GM19043 (cell line): ENCODE results near the gene SHH.

Experiments
- ATAC-seq: cut with Tn5 transposase; IDR thresholded peaks from one replicate; pipeline ENCODE4 v1.9.1; 2021; ENCODE audit warnings: low read depth; ENCODE audit not compliant: unreplicated experiment

SHH gene

GRCh38 chr7:155811895-155812761, at the start of gene SHH:
TSS of gene SHH (minus strand) at chr7:155812463. CDS start at chr7:155812122, 341 bp downstream.
- ATAC-seq, result no peak

DNA sequence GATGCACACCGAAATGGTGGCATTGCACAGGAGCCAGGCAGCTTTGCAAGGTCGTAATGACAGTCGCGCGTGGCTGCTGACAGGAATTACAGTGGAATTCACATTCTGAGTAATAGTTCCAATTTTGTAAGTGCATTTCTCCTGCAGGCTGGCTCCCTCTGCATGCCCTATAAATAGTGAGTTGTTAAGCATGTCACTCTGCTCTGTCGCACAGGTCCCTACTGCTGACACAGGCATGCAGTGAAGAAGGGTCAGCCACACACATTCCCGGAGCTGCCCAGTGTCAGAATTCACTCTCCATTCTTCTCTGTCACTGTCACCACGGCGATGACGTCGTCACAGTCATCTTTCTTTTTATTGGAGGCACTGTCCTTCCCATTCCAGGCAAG, 49.2 kb upstream of the SHH start:
- ATAC-seq, result no peak

- ATAC-seq, result no peak
These were observed 48.7 kb upstream of the SHH start for GRCh38 chr7:155860840-155861479.

GRCh38 chr7:155860461-155860839, 48.2 kb upstream of the SHH start:
- ATAC-seq, result no peak

GRCh38 chr7:155858521-155859061, 46.3 kb upstream of the SHH start:
- no peak for ATAC-seq

DNA sequence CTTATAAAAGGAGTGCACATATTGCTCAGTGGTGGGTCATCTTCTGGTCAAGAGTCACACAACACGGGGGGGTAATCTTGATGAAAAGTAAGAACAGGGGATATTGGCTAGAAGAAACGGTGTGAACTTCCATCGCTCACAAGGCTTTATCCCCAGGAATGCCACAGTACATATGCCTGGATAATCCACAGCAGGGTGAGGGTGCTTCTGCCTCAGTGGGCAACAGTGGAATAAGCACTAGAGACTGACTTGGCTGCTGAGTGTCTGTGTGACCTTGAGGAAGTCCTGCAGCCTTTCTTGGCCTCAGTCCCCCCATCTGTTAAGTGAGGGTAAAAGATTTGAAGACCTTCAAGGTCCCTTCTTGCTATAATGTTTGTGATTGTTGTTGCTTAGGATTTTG, 44.9 kb upstream of the SHH start:
- no peak for ATAC-seq

DNA sequence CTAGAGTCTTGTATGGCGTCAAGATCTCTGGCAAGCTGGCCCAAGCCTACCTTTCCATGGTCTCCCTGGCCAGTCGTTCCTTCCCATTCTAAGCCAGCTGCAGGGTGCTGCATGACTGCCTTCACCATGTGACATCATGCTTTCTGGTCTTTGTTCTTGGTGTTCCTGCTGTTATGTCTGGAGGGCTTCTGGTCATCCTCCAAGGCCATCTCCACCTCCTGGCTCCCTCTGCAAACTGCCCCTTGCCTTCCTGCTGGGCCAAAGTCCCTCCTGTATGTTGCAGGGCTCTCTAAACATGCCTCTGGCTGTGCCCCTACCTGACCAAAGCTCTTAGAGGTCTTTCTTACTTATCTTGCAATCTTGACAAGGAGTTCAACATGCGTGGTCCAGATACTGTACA, 44.4 kb upstream of the SHH start:
- no peak for ATAC-seq

DNA sequence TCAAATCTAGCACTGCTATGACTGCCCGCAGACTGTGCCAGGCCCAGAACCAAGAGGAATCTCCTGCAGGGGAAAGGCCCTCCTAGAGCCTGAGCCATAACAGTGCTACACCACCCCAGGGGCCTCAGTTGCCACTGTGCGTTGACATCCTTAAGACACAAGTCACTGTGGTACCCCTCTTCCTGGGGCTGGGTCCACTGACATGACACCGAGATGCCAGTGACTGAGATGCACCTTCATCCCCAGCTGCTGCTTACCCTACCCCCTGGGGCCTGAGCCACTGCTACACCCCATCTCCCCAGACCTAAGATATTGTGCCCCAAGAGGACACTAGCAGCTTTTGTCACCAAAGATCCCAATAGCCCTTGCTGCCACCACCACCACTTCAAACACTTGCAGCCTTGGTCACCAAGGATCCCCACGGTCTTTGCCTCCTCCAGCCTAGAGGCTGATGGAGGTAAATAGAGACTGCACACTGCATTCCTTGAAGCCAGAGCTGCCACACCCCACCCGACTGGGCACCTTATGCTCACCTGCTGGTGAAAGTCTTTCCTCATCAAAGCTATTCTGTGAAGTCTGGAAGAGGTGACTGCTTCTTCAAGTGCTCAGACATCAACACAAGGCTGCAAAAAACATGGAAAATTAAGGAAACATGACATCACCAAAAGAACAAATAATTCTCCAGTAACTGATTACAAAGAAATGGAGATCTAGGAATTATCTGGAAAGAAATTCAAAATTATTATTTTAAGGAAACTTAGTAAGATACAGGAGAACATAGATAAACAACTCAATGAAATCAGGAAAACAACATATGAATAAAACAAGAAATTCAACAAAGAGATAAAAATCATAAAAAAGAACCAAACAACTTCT, 40.4 kb upstream of the SHH start:
- no peak for ATAC-seq

GRCh38 chr7:155851892-155852291, 39.6 kb upstream of the SHH start:
- ATAC-seq, result no peak

DNA sequence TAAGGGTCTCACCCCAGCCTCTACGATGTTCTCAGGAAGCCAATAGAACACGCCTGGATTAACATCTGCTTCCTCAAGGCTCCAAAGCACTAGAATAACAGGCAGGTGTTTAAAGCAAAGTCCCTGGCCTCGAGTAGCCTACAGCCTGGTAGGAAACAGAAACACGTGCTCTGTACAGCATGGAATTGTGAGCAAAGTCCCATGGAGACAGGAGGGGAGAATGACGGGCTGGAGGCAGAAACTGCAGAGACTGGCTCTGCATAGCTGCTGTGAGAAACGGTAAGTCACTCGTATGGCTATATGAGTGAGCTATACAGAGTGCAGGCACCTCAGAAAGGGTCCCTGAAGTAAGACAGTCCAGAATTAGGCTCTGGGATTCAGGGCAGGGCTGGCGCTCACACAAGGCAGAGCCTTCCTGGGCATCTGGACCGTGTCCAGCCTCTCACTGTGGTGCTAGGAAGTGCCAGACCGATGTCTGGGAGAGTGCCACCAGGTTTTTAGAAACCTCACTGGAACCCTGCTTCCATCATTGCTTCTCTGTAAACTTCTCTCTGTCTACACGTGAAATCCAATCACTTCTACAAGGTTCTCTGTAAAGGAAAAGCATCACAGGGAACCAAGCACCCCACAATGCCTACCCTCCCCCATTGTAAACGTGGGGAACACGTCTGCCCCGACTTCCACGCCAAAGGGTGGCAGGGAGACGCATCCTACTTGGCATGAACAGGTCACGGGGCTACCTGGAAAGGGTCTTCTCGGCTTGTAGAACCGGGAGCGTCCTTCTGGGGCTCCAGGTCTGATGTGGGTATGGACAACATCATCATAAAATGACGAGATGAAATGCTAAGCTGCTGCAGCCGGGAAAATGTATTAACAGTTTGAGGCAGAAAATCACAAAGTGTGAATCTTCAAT, 38.8 kb upstream of the SHH start:
- no peak for ATAC-seq

DNA sequence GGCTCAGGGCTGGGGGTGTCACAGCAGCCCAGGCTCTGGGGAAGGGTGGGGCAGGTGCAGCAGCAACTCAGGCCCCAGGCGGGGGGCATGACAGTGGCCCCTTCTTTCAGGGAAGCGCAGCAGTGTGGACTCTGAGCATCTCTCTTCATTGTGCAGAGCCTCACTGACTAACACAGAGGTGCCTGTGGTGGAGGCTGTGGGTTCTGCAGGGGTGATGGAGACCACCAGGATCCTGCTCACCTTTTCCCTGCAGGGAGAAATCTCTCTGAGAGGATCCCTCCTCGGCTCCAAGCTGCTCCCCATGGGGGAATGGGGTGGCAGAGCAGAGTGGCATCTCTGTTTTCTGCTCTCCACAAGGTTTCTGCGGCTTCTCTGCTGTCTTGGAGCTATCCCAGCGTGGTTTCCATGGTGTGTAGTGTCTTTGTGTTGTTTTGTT, 37.8 kb upstream of the SHH start:
- ATAC-seq, result no peak

GRCh38 chr7:155848691-155849669, 36.7 kb upstream of the SHH start:
- ATAC-seq, result no peak

GRCh38 chr7:155847821-155848435, 35.7 kb upstream of the SHH start:
- no peak for ATAC-seq

DNA sequence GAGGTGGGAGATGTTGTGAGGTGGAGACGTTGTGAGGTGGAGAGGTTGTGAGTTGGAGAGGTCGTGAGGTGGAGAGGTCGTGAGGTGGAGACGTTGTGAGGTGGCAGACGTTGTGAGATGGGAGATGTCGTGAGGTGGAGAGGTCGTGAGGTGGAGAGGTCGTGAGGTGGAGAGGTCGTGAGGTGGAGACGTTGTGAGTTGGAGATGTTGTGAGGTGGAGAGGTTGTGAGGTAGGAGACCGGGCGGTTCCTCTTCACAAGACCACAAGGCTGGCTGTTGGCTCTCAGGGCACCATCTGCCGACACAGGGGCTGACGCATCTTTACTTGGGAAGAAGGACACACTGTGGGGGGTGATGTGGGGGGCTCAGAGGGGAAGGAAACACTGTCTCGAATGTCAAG, 34.7 kb upstream of the SHH start:
- ATAC-seq, result no peak

DNA sequence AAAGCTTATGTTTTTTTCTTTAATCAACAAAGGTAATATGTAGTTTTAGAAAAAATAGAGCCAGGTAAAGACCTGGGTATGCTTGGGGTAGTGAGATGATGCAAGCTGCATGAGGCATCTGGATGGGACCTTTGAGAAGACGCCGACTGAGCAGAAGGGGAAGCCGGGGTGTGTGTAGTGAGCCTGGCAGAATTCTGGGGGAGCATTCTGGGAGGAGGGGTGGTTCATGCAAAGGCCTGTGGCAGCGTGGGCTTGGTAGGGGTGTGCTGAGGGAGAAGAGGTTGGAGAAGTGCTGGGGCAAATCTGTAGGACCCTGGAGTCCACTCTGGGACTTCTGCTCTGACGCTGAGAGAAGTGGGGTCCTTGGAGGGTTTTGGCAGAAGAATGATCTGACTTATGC, 33.9 kb upstream of the SHH start:
- no peak for ATAC-seq

DNA sequence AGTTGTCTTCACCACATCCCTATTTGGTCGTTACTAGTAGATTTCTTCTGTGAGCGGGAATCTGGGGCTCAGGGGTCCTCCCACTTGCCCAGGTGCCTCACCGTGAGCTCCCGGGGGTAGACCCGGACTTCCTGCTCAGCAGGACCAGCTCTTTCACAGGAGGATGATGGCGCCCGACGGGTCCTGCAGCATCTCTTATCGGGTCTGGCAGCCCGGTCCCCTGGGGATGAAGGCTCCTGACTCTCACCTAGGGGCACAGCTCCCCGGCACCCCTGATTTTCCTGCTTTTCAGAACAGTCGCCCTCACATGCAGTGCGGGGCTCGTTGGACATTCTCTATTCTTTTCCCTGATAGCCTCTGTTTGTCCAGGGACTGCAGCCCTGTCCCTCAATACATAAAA, 33.0 kb upstream of the SHH start:
- no peak for ATAC-seq

DNA sequence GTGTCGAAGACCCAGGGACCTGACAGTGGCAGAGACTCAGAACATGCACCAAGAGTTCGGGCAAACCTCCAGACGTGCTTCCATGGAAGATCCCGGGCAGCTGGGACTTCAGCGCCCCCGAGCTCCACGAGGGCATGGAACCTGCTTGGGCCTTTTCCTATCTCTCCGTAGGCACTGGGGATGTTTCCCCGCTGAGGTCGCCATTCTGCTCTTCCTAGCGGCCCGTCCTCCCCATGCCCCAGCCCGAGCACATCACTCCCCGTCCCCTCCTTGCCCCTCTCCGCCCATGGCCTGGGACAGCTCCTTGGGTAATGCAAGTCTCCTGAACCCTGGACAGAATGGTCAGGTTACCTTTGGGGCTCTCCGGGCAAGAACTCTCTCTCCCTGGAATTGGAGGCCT, 32.3 kb upstream of the SHH start:
- no peak for ATAC-seq

DNA sequence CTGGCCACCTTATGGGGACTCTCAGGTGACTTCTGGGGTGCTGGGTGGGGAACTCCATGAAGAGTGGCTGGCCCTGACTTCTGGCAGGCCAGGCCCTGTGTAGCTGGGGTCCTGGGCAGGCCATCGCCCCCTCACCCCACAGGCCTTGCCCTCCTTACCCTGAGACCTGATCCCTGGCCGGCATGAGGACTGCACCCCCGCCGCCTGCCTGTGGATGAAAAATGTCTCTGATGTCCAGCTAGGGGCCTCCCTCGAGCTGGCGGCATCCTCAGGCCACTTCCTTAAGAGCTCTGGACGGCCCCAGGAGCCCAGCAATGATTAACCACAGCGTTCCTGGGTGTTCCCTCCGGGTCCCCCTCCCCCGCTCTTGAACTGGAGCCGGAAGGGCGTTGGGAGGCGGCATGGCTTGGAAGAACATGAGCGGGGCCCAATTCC, 31.8 kb upstream of the SHH start:
- no peak for ATAC-seq
